ENCODE measurements around the gene BMP7. TPM values are rescaled to one million over a fixed set of nuclear protein-coding genes. Genes with fewer than 3 reads are reported as not detected.

The BMP7 gene
- total RNA-seq, 2 experiments from 2014 or later: not detected

DNA sequence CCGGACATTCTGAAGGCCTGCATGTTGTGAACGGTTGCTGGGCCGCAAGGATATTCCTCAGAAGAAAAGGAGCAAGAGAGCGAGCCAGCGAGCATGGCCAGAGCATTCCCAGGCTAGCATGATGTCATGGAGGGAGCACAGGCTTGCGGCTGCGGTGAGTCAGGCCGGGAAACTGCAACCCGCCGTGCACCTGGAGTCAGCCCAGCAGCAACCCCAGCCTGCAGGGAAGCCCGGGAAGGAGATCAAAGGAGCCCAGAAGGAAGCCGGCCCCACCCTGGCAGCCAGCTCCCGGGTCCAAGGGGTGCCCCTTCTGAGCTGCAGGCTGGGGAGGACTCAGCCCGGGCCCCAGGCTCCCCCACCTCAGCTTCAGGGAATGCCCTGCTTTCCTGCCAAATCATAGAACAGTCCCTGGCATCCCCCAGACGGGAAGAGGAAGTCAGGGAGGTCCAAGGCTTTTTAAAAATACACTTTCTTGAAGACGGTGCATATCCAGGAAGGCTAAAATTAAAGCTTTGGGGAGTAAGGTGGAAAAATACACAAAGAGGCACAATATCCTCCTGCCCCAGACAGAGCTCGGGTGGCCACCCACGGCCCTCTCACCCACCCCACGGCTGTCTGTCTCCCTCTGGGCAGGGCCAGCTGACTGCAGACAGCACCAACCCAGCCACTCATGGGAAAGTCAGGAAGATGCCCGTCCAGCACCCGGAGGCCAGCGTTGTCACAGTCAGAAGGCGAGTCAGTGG, 53.7 kb downstream of the BMP7 start:
- no peak overlapping the region for H3K4me3 Mint-ChIP-seq
- H3K27ac ChIP-seq (ENCODE audit: low read depth in 1 of 2, low read length in 2 of 2): no peak overlapping the region
- POLR2A ChIA-PET: interaction anchor here (0.6 kb wide), 1 partner anchor 31 kb away, joined by 8 read pairs; no protein-coding TSS in a partner anchor
- no peaks in the 10 kb centered on the region for H3K27me3 ChIP-seq (ENCODE audit: control insufficient read depth in 1 of 2, insufficient read depth in 2 of 2, low read length in 2 of 2)
- no peak for TF ChIP-seq CTCF (IDR thresholded peaks at IDR 0.05)
- peaks cover 0 to 4% of the 10 kb centered on the region in 2 experiments for H3K9me3 ChIP-seq (ENCODE audit: control insufficient read depth in 1 of 2, insufficient read depth in 1 of 2, low read length in 2 of 2)
- intact Hi-C loops (cut with DNase I, micrococcal nuclease): no loop called here
- H3K4me3 ChIP-seq (ENCODE audit: low read length): no peak overlapping the region
- no peaks in the 10 kb centered on the region for H3K36me3 Mint-ChIP-seq (ENCODE audit: low read depth)
- no peaks in the 10 kb centered on the region for H3K4me1 Mint-ChIP-seq (ENCODE audit: low read depth)
- no peaks in the 10 kb centered on the region for H3K9me3 Mint-ChIP-seq
- DNase-seq (no peak), ATAC-seq (ENCODE audit: poor library complexity) (no peak)
- CTCF ChIA-PET: no interaction called here
- no peak overlapping the region for H3K27ac Mint-ChIP-seq
- peaks cover 29% of the 10 kb centered on the region for H3K27me3 Mint-ChIP-seq
- no peaks in the 10 kb centered on the region for H3K36me3 ChIP-seq (ENCODE audit: insufficient read depth, low read length)
- H3K4me1 ChIP-seq (ENCODE audit: insufficient read depth, low read length): no peaks in the 10 kb centered on the region

DNA sequence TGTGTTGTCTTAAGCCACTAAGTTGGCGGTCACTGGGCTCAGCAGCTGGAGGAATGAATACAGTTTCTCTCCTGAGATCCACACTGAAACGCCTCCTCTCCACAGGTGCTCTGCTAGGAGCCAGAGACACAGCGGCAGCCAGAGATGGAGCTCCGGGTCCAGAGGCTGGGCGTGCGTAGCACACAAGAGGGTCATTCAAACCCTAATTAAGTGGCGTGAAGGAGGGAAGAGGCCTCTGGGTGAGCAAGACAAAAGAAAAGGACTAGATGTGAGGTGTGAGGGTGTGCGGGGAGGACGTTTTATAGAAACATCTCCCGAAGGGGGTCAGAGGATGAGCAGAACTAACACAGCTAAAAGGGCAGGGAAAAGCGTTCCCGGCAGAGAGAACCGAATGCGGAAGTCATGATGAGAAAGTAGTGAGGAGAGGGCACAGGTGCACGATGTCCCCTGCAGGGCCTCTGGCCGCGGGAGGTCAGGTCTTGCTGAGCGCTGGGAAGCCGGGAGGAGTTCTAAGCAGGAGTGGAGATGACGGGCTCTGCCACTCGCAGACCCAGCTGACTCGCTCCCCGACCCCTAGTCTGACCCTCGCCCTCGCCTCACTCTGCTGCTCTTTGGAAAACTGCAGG, 54.4 kb downstream of the BMP7 start:
- ATAC-seq (ENCODE audit: poor library complexity): no peak
- Mint-ChIP-seq H3K36me3 (ENCODE audit: low read depth) (no peaks in the 10 kb centered on the region), H3K4me3 (no peak overlapping the region), H3K27me3 (peaks cover 29% of the 10 kb centered on the region), H3K4me1 (ENCODE audit: low read depth) (no peaks in the 10 kb centered on the region), H3K27ac (no peak overlapping the region), H3K9me3 (no peaks in the 10 kb centered on the region)
- peaks cover 0 to 4% of the 10 kb centered on the region in 2 experiments for H3K9me3 ChIP-seq (ENCODE audit: control insufficient read depth in 1 of 2, insufficient read depth in 1 of 2, low read length in 2 of 2)
- H3K4me3 ChIP-seq (ENCODE audit: low read length): no peak overlapping the region
- TF ChIP-seq CTCF (IDR thresholded peaks at IDR 0.05): no peak
- peaks cover 0 to 4% of the 10 kb centered on the region in 2 experiments for H3K27me3 ChIP-seq (ENCODE audit: control insufficient read depth in 1 of 2, insufficient read depth in 2 of 2, low read length in 2 of 2)
- intact Hi-C loops (cut with DNase I, micrococcal nuclease): no loop called here
- no peaks in the 10 kb centered on the region for H3K4me1 ChIP-seq (ENCODE audit: insufficient read depth, low read length)
- H3K27ac ChIP-seq (ENCODE audit: low read depth in 1 of 2, low read length in 2 of 2): no peak overlapping the region
- no peak for DNase-seq
- CTCF ChIA-PET: no interaction called here
- POLR2A ChIA-PET: no interaction called here
- no peaks in the 10 kb centered on the region for H3K36me3 ChIP-seq (ENCODE audit: insufficient read depth, low read length)

DNA sequence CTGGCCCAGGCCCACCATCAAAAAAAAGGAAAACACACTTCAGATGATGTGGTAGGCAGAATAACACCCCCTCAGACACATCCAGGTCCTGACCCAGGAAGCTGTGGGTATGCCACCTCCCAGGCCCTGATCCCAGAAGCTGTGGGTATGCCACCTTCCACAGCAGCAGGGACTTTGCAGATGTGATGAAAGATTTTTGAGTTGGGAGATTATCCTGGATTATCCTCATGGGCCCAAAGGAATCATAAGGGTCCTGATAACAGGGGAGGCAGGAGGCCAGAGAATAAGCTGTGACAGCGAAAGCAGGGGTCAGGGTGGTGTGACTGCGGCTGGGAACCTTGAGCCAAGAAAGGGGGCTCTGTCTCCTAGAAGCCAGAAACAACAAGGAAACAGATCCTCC, 55.0 kb downstream of the BMP7 start:
- TF ChIP-seq CTCF (IDR thresholded peaks at IDR 0.05): no peak
- peaks cover 0 to 4% of the 10 kb centered on the region in 2 experiments for H3K27me3 ChIP-seq (ENCODE audit: control insufficient read depth in 1 of 2, insufficient read depth in 2 of 2, low read length in 2 of 2)
- H3K9me3 ChIP-seq (ENCODE audit: control insufficient read depth in 1 of 2, insufficient read depth in 1 of 2, low read length in 2 of 2): peaks cover 0 to 4% of the 10 kb centered on the region in 2 experiments
- POLR2A ChIA-PET: no interaction called here
- Mint-ChIP-seq H3K27me3 (peaks cover 29% of the 10 kb centered on the region), H3K9me3 (no peaks in the 10 kb centered on the region), H3K4me1 (ENCODE audit: low read depth) (no peaks in the 10 kb centered on the region), H3K27ac (no peak overlapping the region), H3K36me3 (ENCODE audit: low read depth) (no peaks in the 10 kb centered on the region), H3K4me3 (no peak overlapping the region)
- no peaks in the 10 kb centered on the region for H3K4me1 ChIP-seq (ENCODE audit: insufficient read depth, low read length)
- H3K36me3 ChIP-seq (ENCODE audit: insufficient read depth, low read length): no peaks in the 10 kb centered on the region
- CTCF ChIA-PET: no interaction called here
- DNase-seq (no peak), ATAC-seq (ENCODE audit: poor library complexity) (no peak)
- H3K27ac ChIP-seq (ENCODE audit: low read depth in 1 of 2, low read length in 2 of 2): no peak overlapping the region
- intact Hi-C loops (cut with DNase I, micrococcal nuclease): no loop called here
- no peak overlapping the region for H3K4me3 ChIP-seq (ENCODE audit: low read length)

Data from CD4-positive, alpha-beta T cell (primary cell).